Measurements from ENCODE around the gene MFNG. TPM values are rescaled to one million over a fixed set of nuclear protein-coding genes. Genes with fewer than 3 reads are reported as not detected.
A peak's percentile ranks its signal among the peaks of the same experiment; 100 is the strongest.

MFNG gene
- total and polyA plus RNA-seq, 2 donors (not counting 1 experiment from before 2014, with no cell fraction given): 0.15 TPM; not detected in 1

DNA sequence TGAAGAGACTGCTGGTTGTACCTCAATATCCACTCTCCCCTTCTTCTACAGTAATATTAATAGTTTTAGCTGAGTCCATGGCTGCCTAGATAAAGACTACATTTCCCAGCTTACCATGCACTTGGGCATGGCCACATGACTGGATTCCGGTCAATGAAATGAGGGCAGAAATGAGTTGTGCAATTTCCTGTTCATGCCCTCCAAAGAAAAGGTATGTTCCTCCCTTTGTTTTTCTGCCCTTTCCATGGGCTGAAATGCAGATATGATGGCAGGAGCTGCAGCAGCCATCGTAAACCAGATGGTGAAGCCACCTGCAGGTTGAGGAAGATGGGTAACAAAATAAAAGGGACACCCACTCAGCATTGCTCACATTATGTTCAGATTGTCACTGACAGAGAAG, 43.6 kb downstream of the MFNG start:
- Histone ChIP-seq H3K9ac (ENCODE audit: insufficient read depth, low read length) (no peak overlapping the region), H3K27me3 (ENCODE audit: control insufficient read depth, insufficient read depth, low read length) (peaks cover 16% of the 10 kb centered on the region), H3K79me2 (ENCODE audit: control insufficient read depth, insufficient read depth, low read length) (no peaks in the 10 kb centered on the region), H2AFZ (ENCODE audit: low read length) (no peak overlapping the region), H3K9me3 (ENCODE audit: control insufficient read depth, insufficient read depth, low read depth, low read length) (no peaks in the 10 kb centered on the region), H3K4me1 (ENCODE audit: control insufficient read depth, extremely low read depth, insufficient read depth, low read length) (no peaks in the 10 kb centered on the region), H4K20me1 (ENCODE audit: control insufficient read depth, extremely low read depth, insufficient read depth, low read length) (no peaks in the 10 kb centered on the region), H3K36me3 (ENCODE audit: control insufficient read depth, insufficient read depth, low read length) (no peaks in the 10 kb centered on the region), H3K4me3 (replicated peaks in 1 of 4; ENCODE audit: control extremely low read depth in 1 of 4, insufficient read depth in 1 of 4, low read depth in 3 of 4, low read length in 4 of 4) (no peak overlapping the region), H3K27ac (ENCODE audit: insufficient read depth, low read length) (no peak overlapping the region), H3K4me2 (ENCODE audit: extremely low read depth, insufficient read depth, low read length) (no peak overlapping the region)
- TF ChIP-seq, protein P1, sequence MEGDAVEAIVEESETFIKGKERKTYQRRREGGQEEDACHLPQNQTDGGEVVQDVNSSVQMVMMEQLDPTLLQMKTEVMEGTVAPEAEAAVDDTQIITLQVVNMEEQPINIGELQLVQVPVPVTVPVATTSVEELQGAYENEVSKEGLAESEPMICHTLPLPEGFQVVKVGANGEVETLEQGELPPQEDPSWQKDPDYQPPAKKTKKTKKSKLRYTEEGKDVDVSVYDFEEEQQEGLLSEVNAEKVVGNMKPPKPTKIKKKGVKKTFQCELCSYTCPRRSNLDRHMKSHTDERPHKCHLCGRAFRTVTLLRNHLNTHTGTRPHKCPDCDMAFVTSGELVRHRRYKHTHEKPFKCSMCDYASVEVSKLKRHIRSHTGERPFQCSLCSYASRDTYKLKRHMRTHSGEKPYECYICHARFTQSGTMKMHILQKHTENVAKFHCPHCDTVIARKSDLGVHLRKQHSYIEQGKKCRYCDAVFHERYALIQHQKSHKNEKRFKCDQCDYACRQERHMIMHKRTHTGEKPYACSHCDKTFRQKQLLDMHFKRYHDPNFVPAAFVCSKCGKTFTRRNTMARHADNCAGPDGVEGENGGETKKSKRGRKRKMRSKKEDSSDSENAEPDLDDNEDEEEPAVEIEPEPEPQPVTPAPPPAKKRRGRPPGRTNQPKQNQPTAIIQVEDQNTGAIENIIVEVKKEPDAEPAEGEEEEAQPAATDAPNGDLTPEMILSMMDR (conservative IDR thresholded peaks at IDR 0.05 in 1 of 2, IDR thresholded peaks at IDR 0.05 in 1 of 2; ENCODE audit: low read depth in 1 of 2, low read length in 2 of 2): no peak
- no peak for TF ChIP-seq EZH2 (IDR thresholded peaks at IDR 0.05; ENCODE audit: low read length, missing control alignments)
- peak; percentile 51 to 67 for DNase-seq (ENCODE audit: low read depth in 2 of 2)

DNA sequence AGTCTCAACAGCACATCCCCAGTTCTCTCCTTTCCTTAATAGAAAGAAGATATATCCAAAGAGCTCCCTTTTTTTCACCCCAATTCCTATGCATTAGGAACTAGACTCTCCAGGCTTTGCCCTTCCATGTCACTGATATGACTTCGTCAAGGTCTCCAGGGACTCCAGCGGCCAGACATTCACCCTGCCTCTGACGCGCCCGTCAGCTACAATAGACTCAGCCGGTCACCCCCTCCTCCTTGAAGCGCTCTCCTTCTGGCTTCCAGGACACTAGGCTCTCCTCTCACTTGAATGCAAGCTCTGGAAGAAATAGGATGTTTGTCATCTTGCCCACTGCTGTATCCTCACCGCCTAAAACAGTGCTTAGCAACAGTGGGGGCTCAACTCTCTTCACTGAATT, 44.0 kb downstream of the MFNG start:
- H4K20me1 ChIP-seq (ENCODE audit: control insufficient read depth, extremely low read depth, insufficient read depth, low read length): no peaks in the 10 kb centered on the region
- no peaks in the 10 kb centered on the region for H3K9me3 ChIP-seq (ENCODE audit: control insufficient read depth, insufficient read depth, low read depth, low read length)
- TF ChIP-seq EZH2 (IDR thresholded peaks at IDR 0.05; ENCODE audit: low read length, missing control alignments): no peak
- TF ChIP-seq, protein P1 (conservative IDR thresholded peaks at IDR 0.05 in 1 of 2, IDR thresholded peaks at IDR 0.05 in 1 of 2; ENCODE audit: low read depth in 1 of 2, low read length in 2 of 2): no peak
- no peak overlapping the region for H3K27ac ChIP-seq (ENCODE audit: insufficient read depth, low read length)
- H3K4me1 ChIP-seq (ENCODE audit: control insufficient read depth, extremely low read depth, insufficient read depth, low read length): no peaks in the 10 kb centered on the region
- H3K9ac ChIP-seq (ENCODE audit: insufficient read depth, low read length): no peak overlapping the region
- no peak overlapping the region for H3K4me3 ChIP-seq (replicated peaks in 1 of 4; ENCODE audit: control extremely low read depth in 1 of 4, insufficient read depth in 1 of 4, low read depth in 3 of 4, low read length in 4 of 4)
- H3K4me2 ChIP-seq (ENCODE audit: extremely low read depth, insufficient read depth, low read length): no peak overlapping the region
- H2AFZ ChIP-seq (ENCODE audit: low read length): no peak overlapping the region
- DNase-seq (ENCODE audit: low read depth in 2 of 2): no peak
- H3K36me3 ChIP-seq (ENCODE audit: control insufficient read depth, insufficient read depth, low read length): no peaks in the 10 kb centered on the region
- H3K79me2 ChIP-seq (ENCODE audit: control insufficient read depth, insufficient read depth, low read length): no peaks in the 10 kb centered on the region
- peaks cover 12% of the 10 kb centered on the region for H3K27me3 ChIP-seq (ENCODE audit: control insufficient read depth, insufficient read depth, low read length)

DNA sequence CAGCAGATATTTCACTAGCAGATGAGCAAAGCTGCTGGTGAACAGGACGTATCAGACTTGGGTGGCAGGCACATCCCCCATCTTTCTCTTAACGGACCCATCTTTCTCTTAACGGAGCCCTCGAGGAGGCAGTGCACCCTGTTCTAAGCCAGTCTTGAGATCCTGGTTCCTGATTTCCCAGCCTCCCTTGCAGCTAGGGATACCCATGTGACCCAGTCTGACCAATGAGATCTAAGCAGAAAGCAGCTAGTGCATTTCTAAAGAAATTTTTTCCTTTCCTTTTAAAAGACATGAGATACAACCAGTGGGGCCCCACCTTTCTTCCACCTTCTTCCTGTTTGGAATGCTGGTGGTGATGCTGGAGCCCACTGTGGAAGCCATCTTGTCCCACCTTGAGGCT, 45.3 kb downstream of the MFNG start:
- no peak for DNase-seq (ENCODE audit: low read depth in 2 of 2)
- Histone ChIP-seq H3K79me2 (ENCODE audit: control insufficient read depth, insufficient read depth, low read length) (no peaks in the 10 kb centered on the region), H3K4me3 (replicated peaks in 1 of 4; ENCODE audit: control extremely low read depth in 1 of 4, insufficient read depth in 1 of 4, low read depth in 3 of 4, low read length in 4 of 4) (no peak overlapping the region), H3K27me3 (ENCODE audit: control insufficient read depth, insufficient read depth, low read length) (peaks cover 12% of the 10 kb centered on the region), H3K9me3 (ENCODE audit: control insufficient read depth, insufficient read depth, low read depth, low read length) (no peaks in the 10 kb centered on the region), H3K4me2 (ENCODE audit: extremely low read depth, insufficient read depth, low read length) (no peak overlapping the region), H4K20me1 (ENCODE audit: control insufficient read depth, extremely low read depth, insufficient read depth, low read length) (no peaks in the 10 kb centered on the region), H3K9ac (ENCODE audit: insufficient read depth, low read length) (no peak overlapping the region), H3K27ac (ENCODE audit: insufficient read depth, low read length) (no peak overlapping the region), H2AFZ (ENCODE audit: low read length) (no peak overlapping the region), H3K36me3 (ENCODE audit: control insufficient read depth, insufficient read depth, low read length) (no peaks in the 10 kb centered on the region), H3K4me1 (ENCODE audit: control insufficient read depth, extremely low read depth, insufficient read depth, low read length) (no peaks in the 10 kb centered on the region)
- TF ChIP-seq EZH2 (IDR thresholded peaks at IDR 0.05; ENCODE audit: low read length, missing control alignments): no peak
- TF ChIP-seq, protein P1 (conservative IDR thresholded peaks at IDR 0.05 in 1 of 2, IDR thresholded peaks at IDR 0.05 in 1 of 2; ENCODE audit: low read depth in 1 of 2, low read length in 2 of 2): no peak
